Measurements from ENCODE around the gene CACNA1A. TPM values are rescaled to one million over a fixed set of nuclear protein-coding genes. Genes with fewer than 3 reads are reported as not detected.

Gene CACNA1A
- total RNA-seq, 1 donor: 0.54 TPM

DNA sequence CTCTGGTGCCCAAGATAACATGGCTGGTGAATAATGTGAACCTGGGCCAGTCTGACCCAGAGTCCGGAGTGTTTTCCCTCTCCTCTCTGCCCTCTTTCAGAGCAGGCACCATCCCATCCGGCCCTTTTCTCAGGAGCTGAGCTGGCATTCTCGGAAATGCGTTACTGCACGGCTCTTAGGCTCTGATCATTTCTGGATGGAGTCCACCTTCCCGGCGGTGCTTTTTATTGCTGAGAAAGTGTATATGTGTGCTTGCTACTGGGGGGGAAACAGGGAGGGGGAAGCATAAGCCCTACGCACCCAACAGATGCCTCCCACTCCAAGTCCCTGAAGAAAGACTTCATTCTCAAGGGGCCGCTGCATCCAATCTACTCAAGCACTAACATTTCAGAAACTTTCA, 6.6 kb downstream of the CACNA1A start:
- no peak for DNase-seq (ENCODE audit: low read depth in 2 of 3, low spot score in 2 of 3)

GRCh38 chr19:13493516-13494310, 12.6 kb downstream of the CACNA1A start:
- DNase-seq (ENCODE audit: low read depth in 2 of 3, low spot score in 2 of 3): no peak

DNA sequence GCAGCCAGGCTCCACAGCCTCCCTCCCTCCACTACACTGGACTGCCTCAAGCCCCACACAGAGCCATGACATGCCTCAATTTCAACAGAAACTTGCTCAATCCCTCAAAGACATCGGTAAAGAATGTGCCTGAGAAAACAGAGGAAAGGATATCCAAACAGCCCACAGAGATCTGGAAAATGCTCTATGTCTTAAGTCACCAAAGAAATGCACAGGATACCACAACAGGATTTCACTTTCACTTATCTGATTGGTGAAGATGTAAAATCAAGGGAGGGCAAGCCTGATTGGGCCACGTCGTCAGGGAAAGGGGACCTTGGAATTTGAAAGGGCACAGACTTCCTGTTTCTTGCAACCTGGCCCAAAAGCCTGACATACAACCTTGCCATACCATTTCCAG, 14.2 kb downstream of the CACNA1A start:
- DNase-seq (ENCODE audit: low read depth in 2 of 3, low spot score in 2 of 3): no peak

GRCh38 chr19:13487985-13488384, 18.3 kb downstream of the CACNA1A start:
- no peak for DNase-seq (ENCODE audit: low read depth in 2 of 3, low spot score in 2 of 3)

GRCh38 chr19:13484166-13484565, 22.1 kb downstream of the CACNA1A start:
- no peak for DNase-seq (ENCODE audit: low read depth in 2 of 3, low spot score in 2 of 3)

DNA sequence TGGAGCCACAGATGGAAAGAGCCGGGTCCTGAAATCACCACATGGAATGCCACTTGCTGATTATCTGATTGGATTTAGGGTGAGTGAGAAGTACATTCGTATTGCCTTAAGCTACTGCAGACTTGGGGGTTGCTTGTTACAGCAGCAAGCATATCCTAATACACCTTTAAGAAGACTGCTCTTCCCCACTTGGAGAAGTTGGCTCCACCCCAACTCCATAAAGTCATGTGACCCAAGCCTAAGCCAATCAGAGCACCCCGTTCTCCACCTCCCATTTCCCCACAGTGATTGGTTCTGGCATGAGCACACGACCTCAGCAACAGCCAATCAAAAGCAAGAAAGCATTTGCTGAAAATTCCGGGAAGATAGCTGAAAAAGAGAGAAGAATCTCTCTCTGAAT, 23.1 kb downstream of the CACNA1A start:
- no peak for DNase-seq (ENCODE audit: low read depth in 2 of 3, low spot score in 2 of 3)

- DNase-seq (ENCODE audit: low read depth in 2 of 3, low spot score in 2 of 3): no peak
Measured at GRCh38 chr19:13478576-13478975, 27.7 kb downstream of the CACNA1A start.

GRCh38 chr19:13476071-13476470, 30.2 kb downstream of the CACNA1A start:
- DNase-seq (ENCODE audit: low read depth in 2 of 3, low spot score in 2 of 3): no peak

GRCh38 chr19:13475044-13475443, 31.2 kb downstream of the CACNA1A start:
- DNase-seq (ENCODE audit: low read depth in 2 of 3, low spot score in 2 of 3): no peak

GRCh38 chr19:13466697-13467096, 39.6 kb downstream of the CACNA1A start:
- no peak for DNase-seq (ENCODE audit: low read depth in 2 of 3, low spot score in 2 of 3)

DNA sequence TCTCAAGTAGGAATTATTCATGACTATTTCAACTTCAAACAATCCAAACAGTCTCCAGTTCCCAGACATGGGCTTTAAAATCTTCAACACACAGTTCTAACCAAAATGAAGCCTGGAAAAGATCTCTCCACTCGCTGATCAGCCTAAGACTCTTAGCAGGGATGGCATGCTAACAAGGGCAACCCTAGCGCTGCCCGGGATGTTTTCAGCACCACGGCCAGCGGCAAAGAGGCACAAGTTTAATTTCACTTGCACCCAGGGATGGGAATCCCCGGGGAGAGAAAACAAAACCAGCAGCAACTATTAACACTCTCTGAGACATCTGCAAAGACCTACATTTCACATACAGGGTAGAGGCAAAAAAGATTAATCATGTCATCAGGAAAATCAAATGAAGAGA, 43.0 kb downstream of the CACNA1A start:
- peak in 2 of 3 donors; percentile 9 to 52 for DNase-seq (ENCODE audit: low read depth in 2 of 3, low spot score in 2 of 3)

GRCh38 chr19:13461536-13461935, 44.7 kb downstream of the CACNA1A start:
- no peak for DNase-seq (ENCODE audit: low read depth in 2 of 3, low spot score in 2 of 3)

GRCh38 chr19:13460045-13460444, 46.2 kb downstream of the CACNA1A start:
- no peak for DNase-seq (ENCODE audit: low read depth in 2 of 3, low spot score in 2 of 3)

DNA sequence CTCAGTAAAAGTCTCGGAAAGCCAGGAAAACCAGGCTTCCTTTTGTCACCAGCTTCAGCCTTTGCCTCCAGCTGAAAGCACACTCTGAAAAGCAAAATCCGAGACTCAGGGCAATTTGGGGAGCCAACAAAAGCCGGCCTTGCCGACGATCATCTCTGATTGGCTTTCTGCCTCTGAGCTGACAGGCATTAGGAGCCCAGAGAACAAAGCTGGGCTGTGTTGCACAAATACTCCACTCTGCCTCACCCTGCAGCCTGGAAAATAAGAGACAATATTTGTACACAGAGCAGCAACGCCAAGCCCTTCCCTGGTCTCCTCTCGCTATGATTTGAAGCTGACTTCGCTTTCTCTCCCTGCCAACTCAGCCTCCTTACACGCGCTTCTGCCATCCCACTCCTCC, 46.9 kb downstream of the CACNA1A start:
- DNase-seq (ENCODE audit: low read depth in 2 of 3, low spot score in 2 of 3): no peak

- no peak for DNase-seq (ENCODE audit: low read depth in 2 of 3, low spot score in 2 of 3)
Measured at GRCh38 chr19:13451434-13451995, 54.8 kb downstream of the CACNA1A start.

DNA sequence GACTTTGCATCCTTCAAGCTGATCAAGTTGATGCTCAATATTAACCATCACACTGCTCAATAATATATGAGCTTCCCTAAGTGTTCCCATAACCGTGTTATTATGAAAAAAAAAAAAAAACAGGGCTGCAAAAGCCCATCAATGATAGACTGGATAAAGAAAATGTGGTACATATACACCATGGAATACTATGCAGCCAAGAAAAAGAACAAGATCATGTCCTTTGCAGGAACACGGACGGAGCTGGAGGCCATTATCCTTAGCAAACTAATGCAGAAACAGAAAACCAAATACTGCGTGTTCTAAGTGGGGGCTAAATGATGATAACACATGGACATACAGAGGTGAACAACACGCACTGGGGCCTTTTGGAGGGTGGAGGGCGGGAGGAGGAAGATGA, 58.3 kb downstream of the CACNA1A start:
- no peak for DNase-seq (ENCODE audit: low read depth in 2 of 3, low spot score in 2 of 3)

GRCh38 chr19:13441810-13442512, 64.3 kb downstream of the CACNA1A start:
- DNase-seq (ENCODE audit: low read depth in 2 of 3, low spot score in 2 of 3): peak; percentile 16 to 73 (median 56)

DNA sequence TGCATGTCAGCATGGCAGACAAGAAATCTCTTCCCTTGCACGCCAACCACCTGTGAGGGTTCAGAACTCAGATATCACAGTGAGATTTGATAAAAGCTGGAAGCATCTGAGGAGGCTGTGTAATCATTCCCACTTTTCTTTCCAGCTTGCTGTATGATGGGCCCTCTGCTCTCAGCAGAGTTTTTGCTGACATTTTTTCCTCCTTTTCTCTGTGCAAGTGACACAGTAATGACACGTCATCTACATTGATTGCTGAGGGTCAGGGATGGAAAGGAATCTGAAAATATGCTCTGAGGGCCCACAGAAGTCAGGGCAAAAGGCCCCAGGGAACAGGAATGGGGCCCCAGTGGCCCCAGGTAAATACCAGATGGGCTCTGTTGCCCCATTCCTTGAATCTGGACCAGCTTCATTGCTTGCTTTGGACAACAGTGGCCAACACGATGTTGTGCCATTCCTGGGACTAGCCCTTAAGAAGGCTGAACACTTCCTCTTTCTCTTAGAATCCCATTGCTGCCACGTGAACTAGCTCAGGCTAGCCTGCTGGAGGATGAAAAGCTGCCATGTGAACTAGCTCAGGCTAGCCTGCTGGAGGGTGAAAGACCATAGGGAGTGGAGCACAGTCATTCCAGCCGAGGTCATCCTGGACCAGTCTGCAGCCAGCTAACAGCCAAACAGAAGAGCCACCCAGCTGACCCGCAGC, 68.2 kb downstream of the CACNA1A start:
- no peak for DNase-seq (ENCODE audit: low read depth in 2 of 3, low spot score in 2 of 3)

GRCh38 chr19:13436352-13436751, 69.9 kb downstream of the CACNA1A start:
- no peak for DNase-seq (ENCODE audit: low read depth in 2 of 3, low spot score in 2 of 3)

- DNase-seq (ENCODE audit: low read depth in 2 of 3, low spot score in 2 of 3): peak in 2 of 3 donors; percentile 40 to 69
Measured at GRCh38 chr19:13430790-13431582, 75.3 kb downstream of the CACNA1A start.

All from hematopoietic multipotent progenitor cell (in vitro differentiated cells).